NCI-H1092 (cell line): ENCODE measurements around the gene ARID1B.
"Not testable (repeated sequence)": the region's sequence is repeated elsewhere in the genome, so short reads cannot be mapped to it uniquely, and the experiment has no call there.

ENCODE experiments used
- DNase-seq: peaks from one replicate; lab custom pipeline; 2025; lab: John Stamatoyannopoulos, UW

Gene ARID1B

GRCh38 chr6:157134402-157135047 lies 357.3 kb downstream of the ARID1B start:
- DNase-seq, result no peak

- DNase-seq, result no peak
Measured at GRCh38 chr6:157135691-157136090, 358.5 kb downstream of the ARID1B start.

- DNase-seq, result no peak
Measured at GRCh38 chr6:157137501-157137900, 360.3 kb downstream of the ARID1B start.

DNA sequence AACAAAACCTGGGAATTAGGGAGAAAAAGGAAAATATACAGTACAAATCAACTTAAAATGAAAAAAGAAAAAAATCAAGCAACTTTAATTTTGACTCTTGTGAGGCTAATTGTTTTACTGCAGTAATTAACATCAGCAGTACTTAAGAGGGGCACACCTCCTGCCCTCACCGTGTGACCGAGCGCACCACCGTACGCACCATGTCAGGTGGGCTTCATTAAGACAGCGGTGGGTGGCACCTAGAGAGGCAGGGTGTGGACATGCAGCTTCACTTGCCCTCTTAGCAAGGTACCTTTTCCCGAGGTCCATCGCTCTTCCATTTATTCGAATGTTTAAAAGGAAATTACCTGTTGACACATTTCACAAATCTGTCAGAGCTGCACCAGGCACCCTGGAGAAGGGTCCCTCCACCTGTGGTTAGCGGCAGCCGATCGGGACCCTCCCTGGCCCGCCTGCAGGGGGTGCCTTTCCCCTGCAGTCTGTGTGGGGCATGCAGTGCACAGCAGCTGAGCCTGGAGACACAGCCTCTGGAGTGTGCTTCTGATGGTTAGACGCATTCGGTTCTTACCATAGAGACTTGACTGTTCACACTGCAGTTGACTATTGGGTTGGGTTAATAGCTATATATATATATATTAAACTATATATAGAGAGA lies 362.0 kb downstream of the ARID1B start:
- no peak for DNase-seq

DNA sequence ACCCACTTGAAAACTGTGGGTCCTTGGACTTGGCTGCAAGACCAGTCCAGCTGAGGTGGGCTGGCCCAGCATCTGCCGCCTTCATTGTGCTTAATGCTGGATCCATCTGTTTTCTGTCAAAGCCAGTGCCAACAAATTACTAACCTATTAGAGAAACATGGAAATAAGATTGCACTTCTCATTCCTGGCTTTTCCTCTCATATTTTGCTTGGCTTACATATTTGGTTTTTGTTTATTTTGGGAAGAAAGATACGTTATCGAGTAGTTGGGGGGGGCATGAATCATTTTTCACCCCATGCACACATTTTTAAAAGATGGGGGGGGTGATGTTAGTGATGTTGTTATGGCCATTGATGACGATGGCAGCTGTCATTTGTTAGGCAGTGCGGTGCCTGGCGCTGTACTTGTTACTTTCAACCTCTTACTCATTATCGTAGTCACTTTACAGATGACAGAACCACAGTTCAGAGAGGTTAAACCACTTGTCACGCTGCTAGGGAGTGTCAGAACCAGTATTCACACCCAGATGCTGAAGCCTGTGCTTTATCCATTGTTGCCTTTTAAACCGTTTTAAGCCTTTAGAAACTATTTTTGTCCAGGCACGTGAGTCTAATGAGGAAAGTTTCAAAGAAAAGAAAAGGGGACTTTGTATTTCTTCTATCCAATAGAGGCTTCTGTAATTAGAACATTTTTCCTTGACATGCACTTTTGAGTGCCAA lies 366.2 kb downstream of the ARID1B start:
- peak; percentile 52 for DNase-seq

- DNase-seq, result no peak
Measured at GRCh38 chr6:157143890-157144798, 367.0 kb downstream of the ARID1B start.

- DNase-seq, result no peak
Measured at GRCh38 chr6:157144859-157145568, 367.8 kb downstream of the ARID1B start.

GRCh38 chr6:157145656-157146285 lies 368.6 kb downstream of the ARID1B start:
- DNase-seq, result no peak

DNA sequence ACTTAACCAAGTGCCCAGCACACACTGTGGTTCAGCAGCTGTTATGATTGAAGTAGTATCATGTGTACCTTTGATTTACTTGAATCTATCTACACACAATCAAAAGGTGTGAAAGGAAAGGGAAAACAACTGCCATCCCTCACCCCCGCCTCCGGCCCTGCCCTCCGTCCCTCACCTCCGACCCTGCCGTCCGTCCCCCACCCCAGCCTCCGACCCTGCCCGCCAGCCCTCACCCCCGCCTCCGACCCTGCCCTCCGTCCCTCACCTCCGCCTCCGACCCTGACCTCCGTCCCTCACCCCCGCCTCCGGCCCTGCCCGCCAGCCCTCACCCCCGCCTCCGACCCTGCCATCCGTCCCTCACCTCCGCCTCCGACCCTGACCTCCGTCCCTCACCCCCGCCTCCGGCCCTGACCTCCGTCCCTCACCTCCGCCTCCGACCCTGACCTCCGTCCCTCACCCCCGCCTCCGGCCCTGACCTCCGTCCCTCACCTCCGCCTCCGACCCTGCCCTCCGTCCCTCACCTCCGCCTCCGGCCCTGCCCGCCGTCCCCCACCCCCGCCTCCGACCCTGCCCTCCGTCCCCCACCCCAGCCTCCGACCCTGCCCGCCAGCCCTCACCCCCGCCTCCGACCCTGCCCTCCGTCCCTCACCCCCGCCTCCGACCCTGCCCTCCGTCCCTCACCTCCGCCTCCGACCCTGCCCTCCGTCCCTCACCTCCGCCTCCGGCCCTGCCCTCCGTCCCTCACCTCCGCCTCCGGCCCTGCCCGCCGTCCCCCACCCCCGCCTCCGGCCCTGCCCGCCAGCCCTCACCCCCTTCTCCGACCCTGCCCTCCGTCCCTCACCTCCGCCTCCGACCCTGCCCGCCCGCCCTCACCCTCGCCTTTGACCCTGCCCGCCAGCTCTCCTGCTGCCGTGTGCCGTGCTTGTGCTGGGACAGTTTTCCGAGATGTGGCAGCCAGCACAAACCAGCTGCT lies 370.2 kb downstream of the ARID1B start:
- DNase-seq, result not testable (repeated sequence)

DNA sequence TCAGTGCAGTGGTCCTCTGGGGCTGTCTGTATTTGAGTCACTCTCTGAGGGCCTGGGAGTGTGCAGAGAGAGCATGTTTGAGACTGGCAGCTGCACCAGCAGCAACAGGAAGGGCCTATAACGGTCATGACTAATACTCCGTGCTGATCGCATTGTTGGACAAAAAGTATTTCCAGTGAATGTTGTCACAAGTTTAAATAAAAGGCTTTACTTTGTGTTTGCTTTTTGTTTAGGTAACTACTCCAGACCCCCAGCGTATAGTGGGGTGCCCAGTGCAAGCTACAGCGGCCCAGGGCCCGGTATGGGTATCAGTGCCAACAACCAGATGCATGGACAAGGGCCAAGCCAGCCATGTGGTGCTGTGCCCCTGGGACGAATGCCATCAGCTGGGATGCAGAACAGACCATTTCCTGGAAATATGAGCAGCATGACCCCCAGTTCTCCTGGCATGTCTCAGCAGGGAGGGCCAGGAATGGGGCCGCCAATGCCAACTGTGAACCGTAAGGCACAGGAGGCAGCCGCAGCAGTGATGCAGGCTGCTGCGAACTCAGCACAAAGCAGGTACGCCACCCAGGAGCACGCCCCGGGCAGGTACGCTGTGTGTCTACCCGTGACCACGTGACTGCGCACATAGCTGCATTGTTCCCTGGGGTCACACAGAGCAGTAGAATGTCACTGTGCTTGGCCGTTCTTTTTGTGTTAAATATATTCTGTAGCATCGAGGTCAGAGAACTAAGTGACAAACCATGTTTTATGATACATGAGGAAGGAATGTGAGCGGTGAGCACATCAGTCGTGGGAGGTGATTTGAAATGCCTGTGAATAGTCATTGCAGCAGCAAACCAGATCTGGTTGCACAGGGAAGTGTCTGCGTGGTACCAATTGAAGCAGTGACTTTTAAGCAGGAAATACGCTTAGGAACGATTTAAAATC lies 371.5 kb downstream of the ARID1B start:
- peak; percentile 82 for DNase-seq

DNA sequence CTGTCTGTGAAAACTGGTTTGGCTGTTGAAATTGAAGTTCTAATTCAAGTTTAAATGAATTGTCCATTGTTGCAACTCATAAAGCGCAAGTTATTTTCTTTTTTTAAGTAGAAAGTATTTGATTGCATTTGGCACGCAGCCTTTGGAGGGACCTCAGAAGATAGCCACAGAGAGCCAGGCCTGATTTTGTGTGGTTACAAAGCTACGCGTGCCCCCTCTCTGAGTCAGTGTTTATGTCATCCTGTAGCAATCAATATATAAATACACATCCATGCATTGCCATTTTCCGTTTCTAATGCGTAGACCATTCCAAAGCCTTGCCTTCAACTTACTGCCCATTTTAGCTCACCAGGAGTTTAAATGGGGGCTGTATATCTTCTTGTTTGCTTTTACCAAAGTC lies 372.9 kb downstream of the ARID1B start:
- no peak for DNase-seq

DNA sequence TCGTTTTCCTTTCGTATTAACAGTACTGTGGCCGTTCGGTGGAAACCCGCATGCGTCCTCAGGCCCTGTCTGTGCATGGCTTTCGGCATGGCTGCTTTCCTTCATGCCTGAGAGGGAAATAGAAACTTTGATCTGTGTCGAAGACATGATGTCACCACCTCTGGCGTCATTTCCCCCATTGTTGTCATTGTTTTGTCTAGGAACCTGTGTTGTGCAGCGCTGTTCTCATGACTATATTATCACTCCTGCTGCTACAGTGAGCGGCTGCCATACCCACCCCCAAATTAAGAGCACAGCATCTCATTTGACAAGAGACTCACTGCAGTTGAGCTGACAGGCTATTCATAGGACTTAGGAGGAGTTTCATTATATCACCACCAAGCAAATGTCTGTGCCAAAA lies 373.9 kb downstream of the ARID1B start:
- no peak for DNase-seq

GRCh38 chr6:157151989-157152388 lies 374.8 kb downstream of the ARID1B start:
- no peak for DNase-seq

DNA sequence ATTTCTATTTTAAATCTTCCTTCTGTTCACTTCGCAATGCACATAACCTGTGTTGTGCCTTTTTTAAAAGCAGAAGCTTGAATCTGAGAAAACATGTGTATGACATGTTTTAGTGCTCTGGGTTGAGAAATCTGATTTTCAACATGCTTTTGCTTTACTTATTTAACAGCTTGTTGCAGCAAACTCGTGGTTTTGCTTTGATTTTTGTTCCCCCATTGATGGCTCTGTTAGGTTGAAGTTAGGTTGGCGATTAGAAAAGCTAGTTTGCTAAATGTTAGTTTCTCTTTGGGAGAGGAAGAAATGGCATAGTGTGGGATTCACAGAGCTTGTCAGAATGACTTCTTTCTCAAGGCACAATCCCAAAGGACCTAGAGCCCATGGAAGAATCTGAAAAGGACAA lies 375.4 kb downstream of the ARID1B start:
- DNase-seq, result no peak

DNA sequence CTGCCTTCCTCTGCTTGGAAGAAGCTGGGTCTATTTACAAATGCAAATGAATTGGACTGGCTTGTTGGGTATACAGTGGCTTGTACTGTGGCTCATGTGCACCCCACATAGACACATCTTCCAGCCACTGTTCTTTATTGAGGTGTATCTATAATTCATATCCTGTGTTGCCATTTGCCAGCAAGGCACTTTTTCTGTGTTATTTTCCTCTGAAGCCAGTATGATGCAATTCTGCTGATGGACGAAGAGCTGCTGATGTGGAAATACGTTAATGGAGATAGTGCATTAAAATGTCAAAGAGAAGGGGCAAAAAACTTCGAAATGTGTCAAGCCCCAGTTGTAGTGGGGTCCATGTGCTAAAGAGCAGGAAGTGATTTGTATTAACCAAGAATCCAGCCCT lies 378.6 kb downstream of the ARID1B start:
- DNase-seq, result no peak

GRCh38 chr6:157157258-157157657 lies 380.1 kb downstream of the ARID1B start:
- no peak for DNase-seq

DNA sequence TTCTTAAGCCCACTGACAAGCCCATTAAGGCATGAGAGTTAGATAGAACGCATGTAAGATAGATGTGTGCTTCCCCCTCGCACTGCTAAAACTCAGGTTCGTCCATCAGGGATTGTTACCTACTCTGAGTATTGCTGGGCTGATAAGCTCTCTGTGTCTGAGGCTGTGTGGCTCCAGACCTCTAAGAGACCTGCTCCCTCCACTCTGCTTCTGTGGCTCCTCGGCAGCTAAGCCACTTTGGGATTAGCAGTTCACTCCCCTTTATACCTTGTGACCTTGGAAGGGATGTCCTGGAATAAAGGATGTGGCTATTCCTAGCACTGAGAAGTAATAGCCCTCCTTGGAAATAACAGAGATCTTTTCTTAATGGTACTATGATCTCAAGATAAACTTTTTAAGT lies 381.3 kb downstream of the ARID1B start:
- DNase-seq, result no peak

GRCh38 chr6:157158897-157159296 lies 381.7 kb downstream of the ARID1B start:
- no peak for DNase-seq

DNA sequence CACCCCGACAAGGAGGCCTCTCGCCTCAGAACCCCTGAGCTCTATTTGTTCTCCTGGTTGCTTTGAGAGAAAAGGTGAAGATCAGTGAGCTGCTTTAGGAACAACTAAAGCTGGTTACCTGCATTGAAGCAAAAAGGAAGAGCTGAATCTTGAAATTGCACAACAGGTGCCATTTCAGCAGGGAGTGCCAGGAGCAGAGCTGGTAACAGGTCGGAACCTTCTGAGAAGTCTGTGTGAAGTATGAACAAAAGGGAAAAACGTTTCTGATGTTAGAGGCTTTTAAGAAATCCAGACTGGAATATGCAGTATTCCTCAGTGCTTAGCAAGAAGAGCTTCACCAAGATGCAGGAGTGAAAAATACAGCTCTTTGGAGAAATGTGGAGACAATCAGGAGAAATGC lies 382.2 kb downstream of the ARID1B start:
- no peak for DNase-seq
